SH-SY5Y (cell line): ENCODE measurements around the gene PLSCR4.

ENCODE experiments used
- GATA2 ChIP-seq: IDR thresholded peaks from 2 replicates; pipeline ENCODE4 v1.6.1; 2011; ENCODE audit warnings: mild to moderate bottlenecking, low read depth, low read length
- GATA3 ChIP-seq: IDR thresholded peaks from 2 replicates; pipeline ENCODE4 v1.6.1; 2011; ENCODE audit warnings: low read depth, mild to moderate bottlenecking, low read length, moderate library complexity

GRCh38 chr3:146271180-146271579, 20.3 kb upstream of the PLSCR4 start:
- TF ChIP-seq GATA2 (no peak), GATA3 (no peak)
